ENCODE results near the gene ZRANB1.

GRCh38 chr10:125016611-125017202 is 74.8 kb downstream of the ZRANB1 start:
- no peak for TF ChIP-seq CTCF (IDR thresholded peaks at IDR 0.05)
- no peak for TF ChIP-seq ZFX (IDR thresholded peaks at IDR 0.05; ENCODE audit: borderline replicate concordance)

All from 22Rv1 (cell line).